ENCODE data around the gene KMT2B.

DNA sequence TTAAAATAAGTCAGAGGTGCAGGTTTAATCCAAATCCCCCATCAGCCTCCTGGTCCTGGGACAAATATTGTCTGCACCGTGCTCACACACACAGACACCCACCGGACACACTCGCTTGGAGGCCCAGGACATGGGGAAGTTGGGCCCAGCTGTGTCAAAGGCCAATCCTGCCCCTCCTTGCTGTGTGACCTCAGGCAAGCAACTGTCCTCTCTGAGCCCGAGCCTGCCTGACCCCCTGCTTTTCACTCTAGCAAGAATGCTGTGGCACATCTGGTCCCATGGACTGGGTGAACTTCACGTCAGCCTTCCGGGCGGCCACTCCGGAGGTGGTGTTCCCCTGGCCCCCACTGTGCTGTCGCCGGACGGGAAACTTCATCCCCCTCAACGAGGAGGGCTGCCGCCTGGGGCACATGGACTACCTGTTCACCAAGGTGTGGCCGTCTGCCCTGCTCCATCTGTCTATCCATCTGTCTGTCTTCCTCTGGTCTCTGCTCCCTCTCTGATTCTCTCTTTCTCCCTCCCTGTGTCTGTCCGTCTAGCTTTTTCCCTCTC lies 42.1 kb upstream of the KMT2B start:
- TF ChIP-seq, protein P1, sequence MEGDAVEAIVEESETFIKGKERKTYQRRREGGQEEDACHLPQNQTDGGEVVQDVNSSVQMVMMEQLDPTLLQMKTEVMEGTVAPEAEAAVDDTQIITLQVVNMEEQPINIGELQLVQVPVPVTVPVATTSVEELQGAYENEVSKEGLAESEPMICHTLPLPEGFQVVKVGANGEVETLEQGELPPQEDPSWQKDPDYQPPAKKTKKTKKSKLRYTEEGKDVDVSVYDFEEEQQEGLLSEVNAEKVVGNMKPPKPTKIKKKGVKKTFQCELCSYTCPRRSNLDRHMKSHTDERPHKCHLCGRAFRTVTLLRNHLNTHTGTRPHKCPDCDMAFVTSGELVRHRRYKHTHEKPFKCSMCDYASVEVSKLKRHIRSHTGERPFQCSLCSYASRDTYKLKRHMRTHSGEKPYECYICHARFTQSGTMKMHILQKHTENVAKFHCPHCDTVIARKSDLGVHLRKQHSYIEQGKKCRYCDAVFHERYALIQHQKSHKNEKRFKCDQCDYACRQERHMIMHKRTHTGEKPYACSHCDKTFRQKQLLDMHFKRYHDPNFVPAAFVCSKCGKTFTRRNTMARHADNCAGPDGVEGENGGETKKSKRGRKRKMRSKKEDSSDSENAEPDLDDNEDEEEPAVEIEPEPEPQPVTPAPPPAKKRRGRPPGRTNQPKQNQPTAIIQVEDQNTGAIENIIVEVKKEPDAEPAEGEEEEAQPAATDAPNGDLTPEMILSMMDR (conservative IDR thresholded peaks at IDR 0.05; ENCODE audit: low read depth, low read length) = no peak
- no peak for TF ChIP-seq EZH2 (IDR thresholded peaks at IDR 0.05; ENCODE audit: low read length, unreplicated experiment)

Data from PC-3 (cell line).